Left renal pelvis (tissue), 4 donors: ENCODE measurements around the gene AOC1. TPM values are rescaled to one million over a fixed set of nuclear protein-coding genes. Genes with fewer than 3 reads are reported as not detected.

ENCODE experiments used
- DNase-seq, 4 donors: peaks; one replicate each; pipeline ENCODE4 v3.0.0-alpha.2; 2013; ENCODE audit warnings: low read depth in 4 of 4, low spot score in 3 of 4
- polyA plus RNA-seq, 4 donors: library from polyadenylated mRNA; unstranded; fragments of 120-200 nt; gene quantifications; one replicate each; pipeline ENCODE4 v1.2.1, GENCODE V29; 2013; ENCODE audit not compliant: insufficient read length in 4 of 4

The AOC1 gene
- polyA plus RNA-seq, 4 donors = 1.0 to 121 (median 49.9) TPM

DNA sequence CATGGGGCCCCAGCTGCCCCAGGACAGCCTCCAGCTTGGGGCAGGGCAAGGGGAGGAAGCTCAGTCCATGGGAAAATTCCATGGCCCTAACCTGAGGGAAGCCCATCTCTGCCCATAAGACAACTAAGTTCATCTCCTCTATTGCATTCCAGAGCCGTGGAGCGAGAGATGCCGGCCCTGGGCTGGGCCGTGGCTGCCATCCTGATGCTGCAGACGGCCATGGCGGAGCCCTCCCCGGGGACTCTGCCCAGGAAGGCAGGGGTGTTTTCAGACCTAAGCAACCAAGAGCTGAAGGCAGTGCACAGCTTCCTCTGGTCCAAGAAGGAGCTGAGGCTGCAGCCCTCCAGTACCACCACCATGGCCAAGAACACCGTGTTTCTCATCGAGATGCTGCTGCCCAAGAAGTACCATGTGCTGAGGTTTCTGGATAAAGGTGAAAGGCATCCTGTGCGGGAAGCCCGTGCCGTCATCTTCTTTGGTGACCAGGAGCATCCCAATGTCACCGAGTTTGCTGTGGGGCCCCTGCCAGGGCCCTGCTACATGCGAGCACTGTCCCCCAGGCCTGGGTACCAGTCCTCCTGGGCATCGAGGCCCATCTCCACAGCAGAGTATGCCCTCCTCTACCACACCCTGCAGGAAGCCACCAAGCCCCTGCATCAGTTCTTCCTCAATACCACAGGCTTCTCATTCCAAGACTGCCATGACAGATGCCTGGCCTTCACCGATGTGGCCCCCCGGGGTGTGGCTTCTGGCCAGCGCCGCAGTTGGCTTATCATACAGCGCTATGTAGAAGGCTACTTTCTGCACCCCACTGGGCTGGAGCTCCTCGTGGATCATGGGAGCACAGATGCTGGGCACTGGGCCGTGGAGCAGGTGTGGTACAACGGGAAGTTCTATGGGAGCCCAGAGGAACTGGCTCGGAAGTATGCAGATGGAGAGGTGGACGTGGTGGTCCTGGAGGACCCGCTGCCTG lies 4.3 kb downstream of the AOC1 start:
- DNase-seq = no peak

DNA sequence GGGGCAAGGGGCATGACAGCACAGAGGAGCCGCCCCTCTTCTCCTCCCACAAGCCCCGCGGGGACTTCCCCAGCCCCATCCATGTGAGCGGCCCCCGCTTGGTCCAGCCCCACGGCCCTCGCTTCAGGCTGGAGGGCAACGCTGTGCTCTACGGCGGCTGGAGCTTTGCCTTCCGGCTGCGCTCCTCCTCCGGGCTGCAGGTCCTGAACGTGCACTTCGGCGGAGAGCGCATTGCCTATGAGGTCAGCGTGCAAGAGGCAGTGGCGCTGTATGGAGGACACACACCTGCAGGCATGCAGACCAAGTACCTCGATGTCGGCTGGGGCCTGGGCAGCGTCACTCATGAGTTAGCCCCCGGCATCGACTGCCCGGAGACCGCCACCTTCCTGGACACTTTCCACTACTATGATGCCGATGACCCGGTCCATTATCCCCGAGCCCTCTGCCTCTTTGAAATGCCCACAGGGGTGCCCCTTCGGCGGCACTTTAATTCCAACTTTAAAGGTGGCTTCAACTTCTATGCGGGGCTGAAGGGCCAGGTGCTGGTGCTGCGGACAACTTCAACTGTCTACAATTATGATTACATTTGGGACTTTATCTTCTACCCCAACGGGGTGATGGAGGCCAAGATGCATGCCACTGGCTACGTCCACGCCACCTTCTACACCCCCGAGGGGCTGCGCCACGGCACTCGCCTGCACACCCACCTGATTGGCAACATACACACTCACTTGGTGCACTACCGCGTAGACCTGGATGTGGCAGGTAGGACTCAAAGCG lies 5.1 kb downstream of the AOC1 start:
- no peak for DNase-seq

DNA sequence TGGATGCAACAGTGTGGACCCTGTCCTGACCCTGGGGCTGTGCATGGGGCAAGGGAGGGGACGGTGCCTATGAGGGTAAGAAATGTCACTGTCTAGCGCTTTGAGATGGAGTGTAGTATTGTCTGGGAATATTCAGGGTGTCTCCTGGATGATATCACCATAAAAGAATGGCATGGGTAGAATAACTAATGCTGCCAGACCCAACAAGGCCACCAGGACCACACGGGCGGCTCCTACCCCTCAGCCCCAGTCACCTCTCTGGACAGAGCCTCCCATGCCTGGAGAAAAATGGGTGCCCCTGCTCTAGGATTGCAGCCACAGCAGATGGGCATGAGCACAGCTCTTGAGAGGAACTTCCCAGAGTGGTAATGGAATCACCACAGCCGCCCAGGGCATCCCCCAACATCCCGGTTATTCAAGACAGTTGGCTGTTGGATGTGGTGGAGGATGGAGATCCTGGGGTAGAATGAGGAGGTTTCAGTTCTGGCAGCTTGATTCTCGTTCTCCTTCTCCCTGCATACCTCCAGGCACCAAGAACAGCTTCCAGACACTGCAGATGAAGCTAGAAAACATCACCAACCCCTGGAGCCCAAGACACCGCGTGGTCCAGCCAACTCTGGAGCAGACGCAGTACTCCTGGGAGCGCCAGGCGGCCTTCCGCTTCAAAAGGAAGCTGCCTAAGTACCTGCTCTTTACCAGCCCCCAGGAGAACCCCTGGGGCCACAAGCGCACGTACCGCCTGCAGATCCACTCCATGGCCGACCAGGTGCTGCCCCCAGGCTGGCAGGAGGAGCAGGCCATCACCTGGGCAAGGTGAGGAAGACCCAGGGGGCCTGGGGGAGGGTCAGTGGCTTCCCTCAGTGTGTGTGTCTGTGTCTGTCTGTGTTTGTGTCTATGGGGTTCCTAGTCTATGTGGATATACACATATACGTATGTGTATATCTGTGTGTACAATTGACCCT lies 6.2 kb downstream of the AOC1 start:
- DNase-seq = no peak

DNA sequence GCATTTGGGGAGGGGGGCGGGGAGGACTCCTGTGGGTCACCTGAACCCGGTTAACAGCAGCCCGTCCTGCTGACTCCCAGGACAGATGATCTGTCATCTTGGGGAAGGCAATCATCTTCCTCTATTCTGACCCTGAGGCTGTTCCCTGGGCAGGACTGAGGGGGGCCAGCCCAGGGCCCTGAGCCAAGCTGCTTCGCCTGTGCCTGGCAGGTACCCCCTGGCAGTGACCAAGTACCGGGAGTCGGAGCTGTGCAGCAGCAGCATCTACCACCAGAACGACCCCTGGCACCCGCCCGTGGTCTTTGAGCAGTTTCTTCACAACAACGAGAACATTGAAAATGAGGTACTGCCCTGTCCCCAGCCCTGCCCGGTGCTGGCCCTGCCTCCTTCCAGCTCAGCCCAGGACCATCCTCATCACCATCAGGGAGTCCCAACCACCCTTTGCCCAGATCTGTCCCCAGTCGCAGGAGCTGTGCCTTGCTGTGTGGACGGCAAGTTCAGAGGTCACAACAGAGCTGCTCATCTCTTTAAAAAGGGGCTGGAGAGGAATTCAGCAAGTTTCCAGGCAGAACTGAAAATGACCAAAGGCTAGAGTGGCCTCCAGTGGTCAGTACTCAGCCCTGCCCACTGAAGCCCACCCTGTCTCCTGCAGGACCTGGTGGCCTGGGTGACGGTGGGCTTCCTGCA lies 8.1 kb downstream of the AOC1 start:
- no peak for DNase-seq

DNA sequence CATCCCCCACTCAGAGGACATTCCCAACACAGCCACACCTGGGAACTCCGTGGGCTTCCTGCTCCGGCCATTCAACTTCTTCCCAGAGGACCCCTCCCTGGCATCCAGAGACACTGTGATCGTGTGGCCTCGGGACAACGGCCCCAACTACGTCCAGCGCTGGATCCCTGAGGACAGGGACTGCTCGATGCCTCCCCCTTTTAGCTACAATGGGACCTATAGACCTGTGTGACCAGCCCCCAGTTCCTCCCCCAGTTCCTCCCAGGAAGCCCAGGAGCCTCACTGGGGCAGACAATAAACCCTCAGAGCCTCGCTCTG lies 8.6 kb downstream of the AOC1 start:
- no peak for DNase-seq

DNA sequence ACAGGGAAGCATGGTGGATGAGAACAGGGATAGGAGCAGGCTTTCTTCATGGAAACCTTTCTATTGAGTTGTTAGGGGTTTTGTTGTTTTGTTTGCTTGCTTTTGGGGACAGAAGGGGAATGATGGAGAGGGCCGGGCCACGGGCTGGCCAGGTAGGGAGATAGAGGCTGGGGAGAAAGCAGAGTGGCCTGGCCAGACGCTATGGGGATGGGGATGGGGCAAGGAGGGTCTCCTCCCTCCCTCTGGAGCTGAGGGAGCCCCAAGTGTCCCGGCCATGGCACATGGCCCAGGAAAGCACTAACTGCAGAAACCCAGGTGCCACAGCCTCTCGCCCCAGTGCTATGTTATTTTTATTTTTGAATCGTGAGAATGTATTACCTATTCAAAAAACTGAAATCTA lies 10.0 kb downstream of the AOC1 start:
- DNase-seq = no peak

DNA sequence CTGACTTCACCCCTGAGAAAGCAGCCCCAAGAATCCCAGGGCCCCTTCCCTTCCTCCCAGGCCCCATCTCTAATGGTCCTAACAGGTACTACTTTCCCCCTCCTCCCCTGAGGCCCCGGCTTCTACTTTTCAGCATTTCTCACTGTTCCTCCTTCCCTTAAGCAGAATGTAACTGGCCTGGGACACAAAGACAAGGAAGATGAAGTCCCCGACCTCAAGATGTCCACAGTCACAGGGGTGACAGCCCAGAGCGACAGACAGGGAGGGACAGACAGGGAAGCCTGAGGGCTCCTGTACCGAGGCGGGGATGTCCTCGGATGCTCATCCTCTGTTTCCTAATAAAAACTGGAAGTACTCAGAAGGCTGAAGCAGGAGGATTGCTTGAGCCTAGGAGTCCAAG lies 11.6 kb downstream of the AOC1 start:
- no peak for DNase-seq

DNA sequence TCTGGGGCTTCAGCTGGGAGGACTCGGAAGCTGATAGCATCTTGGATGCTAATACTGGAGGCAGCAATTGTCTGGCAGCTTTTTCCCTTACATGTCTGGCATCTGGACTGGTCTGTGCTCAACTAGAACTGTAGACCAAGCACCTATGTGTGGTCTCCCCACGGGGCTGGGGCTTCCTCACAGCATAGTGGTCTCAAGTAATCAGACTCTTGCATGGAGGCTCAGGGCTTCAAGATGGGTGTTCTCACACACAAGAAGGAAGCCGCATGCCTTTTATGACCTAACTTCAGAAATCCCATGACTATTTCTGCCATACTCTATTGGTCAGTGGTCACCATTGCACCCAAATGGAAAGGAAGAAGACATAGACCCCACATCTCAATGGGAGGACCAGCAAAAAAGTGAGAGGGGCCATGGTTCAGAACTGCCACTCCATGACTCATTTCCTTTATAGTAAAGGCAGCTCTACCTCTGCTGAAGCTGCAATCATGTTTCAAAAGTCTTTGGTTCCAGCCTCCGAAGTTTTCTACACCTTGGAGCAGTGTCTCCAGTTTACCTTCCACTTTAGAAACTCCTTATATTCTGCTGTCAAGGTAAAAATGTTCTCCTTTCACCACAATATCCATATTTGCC lies 14.7 kb downstream of the AOC1 start:
- DNase-seq = no peak

DNA sequence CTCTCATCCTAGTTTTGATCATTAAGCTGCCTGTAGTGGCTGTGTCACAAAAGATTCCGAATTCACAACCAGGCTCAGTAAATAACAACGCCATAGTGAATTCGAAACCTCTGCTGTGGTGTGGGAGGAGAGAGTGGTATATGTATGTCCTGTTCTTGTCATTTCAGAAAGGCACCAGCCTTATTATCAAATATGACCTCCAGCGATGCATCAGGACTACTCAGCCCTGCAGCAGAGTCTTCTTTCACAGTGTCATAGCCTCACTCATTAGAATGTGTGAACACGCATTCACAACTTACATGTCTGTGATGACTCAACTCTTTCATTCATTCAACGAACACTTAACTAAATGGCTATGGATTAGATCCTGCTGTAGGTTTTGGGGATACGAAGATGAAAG lies 15.3 kb downstream of the AOC1 start:
- DNase-seq = no peak

DNA sequence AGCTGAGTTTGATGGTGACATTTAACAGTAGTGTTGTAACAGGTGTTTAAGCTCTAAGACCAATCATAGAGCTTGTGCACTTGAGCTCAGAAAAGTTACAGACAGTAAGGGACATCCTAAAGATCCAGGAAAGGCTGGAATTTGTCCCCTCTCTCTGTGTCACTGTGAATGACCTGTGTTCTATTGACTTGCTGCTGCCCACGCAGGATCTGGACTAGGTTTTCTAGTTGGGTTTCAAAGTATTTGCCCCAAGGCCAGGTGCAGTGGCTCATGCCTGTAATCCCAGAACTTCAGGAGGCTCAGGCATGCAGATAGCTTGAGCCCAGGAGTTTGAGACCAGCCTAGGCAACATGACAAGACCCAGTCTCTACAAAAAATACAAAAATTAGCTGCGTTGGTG lies 17.1 kb downstream of the AOC1 start:
- no peak for DNase-seq

DNA sequence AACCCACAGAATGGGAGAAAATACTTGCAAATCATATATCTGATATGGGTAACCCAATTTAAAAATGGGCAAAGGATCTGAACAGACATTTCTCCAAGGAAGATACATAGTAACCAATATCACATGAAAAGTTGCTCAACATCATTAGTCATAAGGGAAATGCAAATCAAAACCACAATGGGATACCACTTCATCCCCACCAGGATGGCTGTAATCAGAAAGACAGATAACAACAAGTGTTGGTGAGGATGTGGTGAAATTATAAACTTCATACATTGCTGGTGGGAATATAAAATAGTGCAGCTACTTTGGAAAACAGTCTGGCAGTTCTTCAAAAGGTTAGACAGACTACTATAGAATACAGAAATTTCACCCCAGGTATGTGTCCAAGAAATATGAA lies 19.3 kb downstream of the AOC1 start:
- DNase-seq = no peak

DNA sequence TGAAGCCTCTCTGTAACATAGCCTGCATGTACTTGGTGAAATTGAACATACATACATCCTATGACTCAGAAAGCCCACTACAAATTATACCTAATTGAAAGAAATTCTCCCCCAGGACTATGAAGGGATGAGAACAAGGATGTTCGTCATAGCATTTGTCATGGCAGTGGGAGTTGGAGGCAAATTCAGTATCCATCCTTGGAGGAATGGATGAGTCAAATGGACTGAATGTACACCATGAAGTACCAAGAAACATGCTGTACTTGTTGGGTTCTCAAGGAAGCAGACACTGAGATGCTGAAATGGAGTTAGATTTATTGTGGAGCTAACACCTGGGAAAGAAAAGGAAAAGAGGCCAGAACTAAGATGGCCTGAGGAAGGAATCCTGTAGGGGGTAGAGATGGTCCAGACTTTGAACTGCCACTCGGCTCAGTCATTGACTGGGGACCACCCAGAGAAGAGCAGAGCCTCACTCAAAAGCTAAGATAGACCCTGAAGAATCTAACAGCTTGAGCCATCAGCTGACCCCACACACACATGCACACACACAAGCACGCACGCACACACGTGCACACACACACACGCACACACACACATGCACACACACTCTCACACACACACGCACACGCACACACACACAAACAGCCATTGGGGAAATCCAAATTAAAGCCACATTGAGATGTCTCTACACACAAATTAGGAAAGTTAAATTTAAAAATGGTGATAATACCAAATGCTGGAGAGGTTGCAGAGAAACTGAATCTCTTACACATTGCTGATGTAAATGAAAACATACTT lies 22.3 kb downstream of the AOC1 start:
- DNase-seq = no peak

DNA sequence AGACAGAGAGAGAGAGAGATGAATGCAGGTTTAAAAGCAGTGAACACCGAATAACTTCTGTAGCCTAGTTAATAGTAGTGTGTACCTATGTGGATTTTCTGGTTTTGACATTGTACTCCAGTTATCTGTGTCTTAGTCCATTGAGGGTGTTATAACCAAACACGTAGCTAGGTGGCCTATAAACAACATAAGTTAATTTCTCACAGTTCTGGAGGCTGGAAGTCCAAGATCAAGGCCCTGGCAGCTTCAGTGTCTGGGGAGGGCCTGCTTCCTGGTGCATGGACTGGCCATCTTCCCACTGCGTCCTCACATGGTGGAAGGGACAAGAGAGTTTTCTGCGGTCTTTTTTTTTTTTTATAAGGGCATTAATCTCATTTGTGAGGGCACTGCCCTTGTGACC lies 23.5 kb downstream of the AOC1 start:
- DNase-seq = no peak

DNA sequence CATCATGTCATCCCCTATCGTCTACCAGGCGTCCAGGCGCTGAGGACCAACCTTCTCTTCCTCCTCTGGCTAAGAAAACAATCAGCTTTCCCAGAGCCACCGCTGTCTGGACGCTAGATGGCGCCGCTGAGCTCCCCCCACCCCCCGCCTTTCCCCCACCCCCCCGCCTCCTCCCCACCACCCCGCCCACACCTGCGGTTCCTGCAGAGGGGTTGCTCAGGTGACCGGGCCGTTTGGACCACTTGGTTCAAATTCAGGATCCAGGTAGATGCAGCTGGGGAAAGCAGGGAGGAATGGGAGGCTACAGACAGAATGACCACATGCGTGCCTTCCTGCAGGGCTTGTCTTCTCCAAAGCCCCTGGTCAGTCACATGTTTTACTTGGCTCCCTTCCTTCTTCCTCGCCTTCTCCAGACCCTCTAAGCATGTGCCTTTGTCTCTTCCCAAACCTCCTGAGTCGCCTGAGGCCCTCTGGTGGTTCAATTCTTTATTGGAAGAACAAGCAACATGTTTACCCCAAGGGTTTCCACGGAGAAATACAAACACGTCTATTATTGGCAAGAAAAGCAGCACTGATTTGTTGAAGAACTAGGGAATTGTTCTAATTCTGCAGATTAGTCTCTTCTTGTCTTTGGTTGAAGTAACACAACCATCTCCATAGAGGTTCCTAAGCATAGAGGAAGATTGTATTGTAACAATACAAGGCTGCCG lies 24.7 kb downstream of the AOC1 start:
- DNase-seq = peak; percentile 73 to 89 (median 78)

DNA sequence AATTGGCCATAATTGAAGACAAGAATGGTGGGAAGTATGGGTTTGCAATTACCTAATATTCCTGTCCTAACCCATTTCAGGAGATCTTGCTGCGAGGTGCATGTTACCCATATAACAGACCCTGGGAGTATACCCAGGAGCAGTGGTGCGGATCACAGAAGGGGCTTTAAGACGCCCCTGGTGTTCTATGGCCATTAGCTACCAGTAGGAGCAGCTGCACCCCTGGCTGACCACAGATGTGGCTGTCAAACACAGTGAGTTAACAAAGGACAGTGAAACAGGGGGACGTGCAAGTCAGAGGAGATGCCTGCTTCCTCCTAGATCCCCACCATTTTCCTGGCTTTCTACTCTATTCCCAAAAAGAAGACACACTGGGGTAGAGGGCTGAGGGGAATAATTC lies 25.2 kb downstream of the AOC1 start:
- no peak for DNase-seq

DNA sequence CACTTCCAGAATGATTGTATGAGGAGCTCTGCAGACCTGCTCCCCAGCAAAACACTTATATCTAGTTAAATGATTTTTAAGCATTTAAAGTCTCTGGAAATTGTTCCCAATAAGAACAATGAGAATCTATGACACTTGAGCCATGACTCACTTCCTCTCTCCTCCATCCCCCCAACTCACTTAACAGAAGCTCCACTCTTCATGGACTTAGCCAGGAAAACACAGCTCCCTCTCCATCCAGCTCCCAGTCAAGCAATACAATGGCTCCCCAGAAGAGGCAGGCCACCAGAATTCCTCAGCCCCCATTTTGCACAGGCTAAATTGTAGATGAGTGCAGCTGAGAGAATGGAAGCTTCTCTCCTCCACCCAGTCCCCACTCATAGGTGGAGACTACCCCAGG lies 27.0 kb downstream of the AOC1 start:
- DNase-seq = no peak

DNA sequence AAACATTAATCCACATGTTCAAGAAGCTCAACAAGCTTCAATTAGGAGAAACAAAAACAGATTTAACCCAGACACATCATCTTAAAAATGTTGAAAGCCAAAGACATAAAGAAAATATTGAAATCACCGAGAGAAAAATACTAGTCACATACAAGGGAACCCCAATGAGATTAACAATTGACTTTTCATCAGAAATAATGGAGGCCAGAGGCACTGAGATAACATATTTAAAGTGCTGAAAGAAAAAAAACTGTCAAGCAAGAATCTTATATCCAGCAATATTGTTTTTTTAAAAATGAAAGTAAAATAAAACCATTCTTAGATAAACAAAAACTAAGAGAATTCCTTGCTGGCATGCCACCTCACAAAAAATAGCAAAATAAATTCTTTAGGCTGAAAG lies 28.9 kb downstream of the AOC1 start:
- DNase-seq = no peak

DNA sequence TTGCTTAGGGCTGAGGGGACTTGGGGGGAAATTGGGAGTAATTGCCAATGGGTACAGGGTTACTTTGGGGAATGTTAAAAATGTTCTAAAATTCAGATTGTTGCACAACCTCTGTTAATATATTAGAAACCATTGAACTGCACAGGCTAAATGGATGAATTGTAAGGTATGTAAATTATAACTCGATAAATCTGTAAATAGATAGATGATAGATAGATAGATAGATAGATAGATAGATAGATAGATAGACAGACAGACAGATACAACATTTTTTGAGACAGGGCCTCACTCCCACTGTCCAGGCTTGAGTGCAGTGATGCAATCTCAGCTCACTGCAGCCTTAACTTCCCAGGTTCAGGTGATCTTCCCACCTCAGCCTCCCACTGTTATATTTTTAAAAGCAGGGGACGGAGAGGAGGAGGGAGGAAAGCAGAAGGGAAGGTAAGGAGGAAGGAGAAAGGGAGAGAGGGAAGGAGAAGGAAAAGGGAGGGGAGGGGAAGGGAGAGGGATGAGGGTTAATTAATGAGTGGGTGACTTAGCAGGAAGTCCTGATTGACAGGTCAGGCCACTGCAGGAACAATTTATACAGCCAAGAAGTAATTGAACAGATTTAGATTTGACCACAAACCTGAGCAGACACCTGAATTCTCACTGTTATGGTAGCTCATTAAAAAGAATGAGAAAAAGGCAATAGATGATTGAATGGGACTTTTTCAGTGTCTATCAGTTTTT lies 38.7 kb downstream of the AOC1 start:
- no peak for DNase-seq
